ENCODE measurements around the gene PHRF1.

GRCh38 chr11:597166-597725, 21.0 kb downstream of the PHRF1 start:
- TF ChIP-seq CTCF (IDR thresholded peaks at IDR 0.05) (no peak), POLR2A (IDR thresholded peaks at IDR 0.05) (no peak), POLR2AphosphoS5 (IDR thresholded peaks at IDR 0.05) (no peak)

Data from upper lobe of left lung (tissue), 4 donors.